Neural progenitor cell (in vitro differentiated cells): ENCODE measurements around the gene RAI1. TPM values are rescaled to one million over a fixed set of nuclear protein-coding genes. Genes with fewer than 3 reads are reported as not detected.

Experiments
- DNase-seq: peaks from one replicate; pipeline ENCODE4 v3.0.0-alpha.2; 2016; ENCODE audit warnings: low spot score
- H2AFZ ChIP-seq: fragments of 200-600 bp; sonication (generic); replicated peaks from 2 replicates; pipeline ENCODE4 v1.6.1; 2016; ENCODE audit warnings: antibody characterized with exemption
- H3F3A ChIP-seq: fragments of 200-600 bp; sonication (generic); 2 replicates; pipeline ENCODE4 v1.6.1; 2016; ENCODE audit warnings: antibody characterized with exemption, low read depth
- H3K27ac ChIP-seq: fragments of 200-600 bp; sonication (generic); 2 replicates; pipeline ENCODE4 v1.5.1; 2016; ENCODE audit warnings: mild to moderate bottlenecking
- H3K27me3 ChIP-seq: fragments of 200-600 bp; sonication (generic); 2 replicates; pipeline ENCODE4 v1.6.1; 2016; ENCODE audit warnings: mild to moderate bottlenecking, moderate library complexity
- H3K36me3 ChIP-seq: fragments of 200-600 bp; sonication (generic); 2 replicates; pipeline ENCODE4 v1.5.1; 2016
- H3K4me1 ChIP-seq: fragments of 200-600 bp; sonication (generic); 2 replicates; pipeline ENCODE4 v1.6.1; 2016; ENCODE audit warnings: mixed run types
- H3K4me2 ChIP-seq: fragments of 200-600 bp; sonication (generic); 2 replicates; pipeline ENCODE4 v1.6.1; 2016
- H3K4me3 ChIP-seq: fragments of 200-600 bp; sonication (generic); 2 replicates; pipeline ENCODE4 v1.5.1; 2016
- H3K79me2 ChIP-seq: fragments of 200-600 bp; sonication (generic); 2 replicates; pipeline ENCODE4 v1.6.1; 2016; ENCODE audit warnings: low read depth
- H3K9ac ChIP-seq: fragments of 200-600 bp; sonication (generic); 2 replicates; pipeline ENCODE4 v1.6.1; 2016
- H3K9me3 ChIP-seq: fragments of 200-600 bp; sonication (generic); 2 replicates; pipeline ENCODE4 v1.5.1; 2016; ENCODE audit warnings: low read depth
- H4K20me1 ChIP-seq: fragments of 200-600 bp; sonication (generic); 2 replicates; pipeline ENCODE4 v1.6.1; 2016; ENCODE audit warnings: low read depth
- H3K27ac Mint-ChIP-seq: 3 replicates; pipeline ENCODE4 v1.8.0; 2021; ENCODE audit warnings: mixed read lengths
- H3K27me3 Mint-ChIP-seq: 2 replicates; pipeline ENCODE4 v1.8.0; 2022; ENCODE audit warnings: low read depth, mild to moderate bottlenecking, inconsistent platforms, moderate library complexity, mixed read lengths; ENCODE audit not compliant: insufficient read depth
- H3K36me3 Mint-ChIP-seq: 3 replicates; pipeline ENCODE4 v1.8.0; 2021; ENCODE audit warnings: mixed read lengths
- H3K4me1 Mint-ChIP-seq: 3 replicates; pipeline ENCODE4 v1.8.0; 2021; ENCODE audit warnings: mixed read lengths
- H3K4me3 Mint-ChIP-seq: 3 replicates; pipeline ENCODE4 v1.8.0; 2021; ENCODE audit warnings: mild to moderate bottlenecking, moderate library complexity, mixed read lengths
- H3K9me3 Mint-ChIP-seq: 3 replicates; pipeline ENCODE4 v1.8.0; 2020; ENCODE audit warnings: mixed read lengths
- CTCF ChIP-seq: fragments of 200-600 bp; sonication (generic); IDR thresholded peaks from 2 replicates; pipeline ENCODE4 v1.5.1; 2017; ENCODE audit warnings: antibody characterized with exemption, mild to moderate bottlenecking
- EZH2 ChIP-seq: fragments of 200-600 bp; sonication (generic); IDR thresholded peaks from 2 replicates; pipeline ENCODE4 v1.6.1; 2017; ENCODE audit warnings: antibody characterized with exemption, mild to moderate bottlenecking, moderate library complexity
- EZH2phosphoT487 ChIP-seq: fragments of 200-600 bp; sonication (generic); IDR thresholded peaks from 2 replicates; pipeline ENCODE4 v1.6.1; 2017; ENCODE audit warnings: antibody characterized with exemption
- total RNA-seq: library from RNA; depleted of rRNA; stranded (reverse); fragments of >200 nt; gene quantifications from 2 replicates; pipeline ENCODE4 v1.2.3, GENCODE V29; 2015; ENCODE audit warnings: low replicate concordance

The RAI1 gene
- total RNA-seq, 1 donor from 2014 or later = 27.4 TPM

GRCh38 chr17:17824783-17825614 lies 143.7 kb downstream of the RAI1 start:
- peak overlapping the region; percentile 71 for H3K4me2 ChIP-seq
- TF ChIP-seq CTCF (no peak), EZH2 (no peak), EZH2phosphoT487 (no peak)
- peaks cover 25% of the 10 kb centered on the region for H3F3A ChIP-seq
- H2AFZ ChIP-seq = no peak overlapping the region
- peaks cover 3% of the 10 kb centered on the region for H3K27me3 Mint-ChIP-seq
- H3K36me3 Mint-ChIP-seq = peaks cover 2% of the 10 kb centered on the region
- H3K9me3 ChIP-seq = no peaks in the 10 kb centered on the region
- peaks cover 41% of the 10 kb centered on the region for H3K4me1 ChIP-seq
- no peak overlapping the region for H3K9ac ChIP-seq
- peak overlapping the region; percentile 80 for H3K4me3 Mint-ChIP-seq
- H3K4me1 Mint-ChIP-seq = peaks cover 71% of the 10 kb centered on the region
- peak; percentile 42 for DNase-seq
- peak overlapping the region; percentile 89 for H3K27ac ChIP-seq
- H3K9me3 Mint-ChIP-seq = no peaks in the 10 kb centered on the region
- H3K27ac Mint-ChIP-seq = peak overlapping the region; percentile 94
- H3K27me3 ChIP-seq = no peaks in the 10 kb centered on the region
- H3K4me3 ChIP-seq = no peak overlapping the region
- H3K36me3 ChIP-seq = no peaks in the 10 kb centered on the region
- peaks cover 87% of the 10 kb centered on the region for H3K79me2 ChIP-seq
- H4K20me1 ChIP-seq = peaks cover 95% of the 10 kb centered on the region

- no peak overlapping the region for H3K27ac ChIP-seq
- H3K4me1 ChIP-seq = peaks cover 37% of the 10 kb centered on the region
- TF ChIP-seq CTCF (no peak), EZH2phosphoT487 (no peak), EZH2 (no peak)
- H3K36me3 ChIP-seq = no peaks in the 10 kb centered on the region
- H3K79me2 ChIP-seq = peaks cover 91% of the 10 kb centered on the region
- H3K9ac ChIP-seq = no peak overlapping the region
- H3K27me3 Mint-ChIP-seq = peaks cover 3% of the 10 kb centered on the region
- no peak overlapping the region for H2AFZ ChIP-seq
- no peaks in the 10 kb centered on the region for H3K27me3 ChIP-seq
- H3K9me3 Mint-ChIP-seq = no peaks in the 10 kb centered on the region
- H3K4me2 ChIP-seq = no peak overlapping the region
- no peak overlapping the region for H3K27ac Mint-ChIP-seq
- H3K4me1 Mint-ChIP-seq = peaks cover 70% of the 10 kb centered on the region
- H3K36me3 Mint-ChIP-seq = no peaks in the 10 kb centered on the region
- H4K20me1 ChIP-seq = peaks cover 95% of the 10 kb centered on the region
- H3K4me3 ChIP-seq = no peak overlapping the region
- H3K9me3 ChIP-seq = no peaks in the 10 kb centered on the region
- no peak overlapping the region for H3K4me3 Mint-ChIP-seq
- no peak for DNase-seq
- peaks cover 25% of the 10 kb centered on the region for H3F3A ChIP-seq
These were observed 145.1 kb downstream of the RAI1 start for GRCh38 chr17:17826342-17826713.

GRCh38 chr17:17826942-17827785 lies 145.9 kb downstream of the RAI1 start:
- DNase-seq = no peak
- H4K20me1 ChIP-seq = peaks cover 95% of the 10 kb centered on the region
- peak overlapping the region; percentile 90 for H3K27ac Mint-ChIP-seq

More at GRCh38 chr17:17826942-17827785, 145.9 kb downstream of the RAI1 start:
- no peak overlapping the region for H3K4me3 ChIP-seq
- no peak overlapping the region for H3K27ac ChIP-seq
- H3K27me3 ChIP-seq = no peaks in the 10 kb centered on the region
- peaks cover 30% of the 10 kb centered on the region for H3K4me1 ChIP-seq
- H3K9ac ChIP-seq = no peak overlapping the region
- no peak overlapping the region for H3K4me2 ChIP-seq
- TF ChIP-seq CTCF (no peak), EZH2phosphoT487 (no peak), EZH2 (no peak)
- Mint-ChIP-seq H3K36me3 (peaks cover under 1% of the 10 kb centered on the region), H3K27me3 (peaks cover 3% of the 10 kb centered on the region), H3K4me3 (no peak overlapping the region), H3K4me1 (peaks cover 70% of the 10 kb centered on the region), H3K9me3 (no peaks in the 10 kb centered on the region)
- peaks cover 91% of the 10 kb centered on the region for H3K79me2 ChIP-seq
- no peaks in the 10 kb centered on the region for H3K36me3 ChIP-seq
- H2AFZ ChIP-seq = no peak overlapping the region
- no peaks in the 10 kb centered on the region for H3K9me3 ChIP-seq
- H3F3A ChIP-seq = peaks cover 25% of the 10 kb centered on the region
